HG03460 (cell line): ENCODE results near the gene BRD3OS.

Experiments used
- ATAC-seq: cut with Tn5 transposase; IDR thresholded peaks from one replicate; pipeline ENCODE4 v1.9.1; 2021; ENCODE audit not compliant: unreplicated experiment

Gene BRD3OS

GRCh38 chr9:134049772-134050588 lies 24.7 kb downstream of the BRD3OS start:
- no peak for ATAC-seq

- ATAC-seq, result no peak
These were observed 25.4 kb downstream of the BRD3OS start for GRCh38 chr9:134050726-134051125.

- ATAC-seq, result no peak
These were observed 26.0 kb downstream of the BRD3OS start for GRCh38 chr9:134051319-134051718.

DNA sequence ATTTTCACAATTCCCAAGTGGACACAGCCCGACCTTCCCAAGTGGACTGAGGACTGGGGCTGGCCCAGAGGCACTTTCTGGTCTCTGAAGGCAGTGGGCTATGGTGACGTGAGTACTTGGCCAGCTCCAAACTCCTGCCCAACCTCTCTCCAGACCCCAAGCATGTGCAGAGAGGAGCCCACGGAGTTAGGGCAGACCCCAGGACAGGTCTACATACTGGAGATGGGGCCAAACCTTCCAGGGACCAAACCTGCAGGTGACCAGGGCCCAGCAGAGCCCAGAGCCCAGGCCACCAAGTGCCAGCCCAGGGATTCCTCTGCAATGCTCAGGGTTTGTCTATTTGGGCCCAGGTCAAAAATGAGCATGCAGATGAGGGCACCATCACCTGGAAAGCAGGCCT lies 27.2 kb downstream of the BRD3OS start:
- no peak for ATAC-seq

DNA sequence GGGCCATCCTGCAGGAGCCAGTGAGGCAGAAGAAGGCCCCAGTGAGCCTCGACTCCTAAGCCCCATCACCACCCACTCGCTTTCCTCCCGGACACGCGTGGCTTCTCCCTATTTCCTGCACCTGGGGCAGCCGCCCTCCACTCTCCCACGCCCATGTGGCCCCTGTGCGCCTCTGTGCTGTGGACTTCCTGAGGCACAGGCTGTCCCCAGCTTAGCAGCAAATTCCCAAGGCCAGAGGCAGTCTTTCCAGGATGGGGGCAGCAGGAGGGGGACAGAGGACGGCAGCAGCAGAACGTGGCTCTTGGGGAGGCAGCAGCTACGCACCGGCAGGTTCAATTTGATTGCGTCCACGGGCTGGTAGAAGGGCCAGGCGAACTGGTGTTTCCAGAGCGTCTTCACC lies 27.7 kb downstream of the BRD3OS start:
- no peak for ATAC-seq

DNA sequence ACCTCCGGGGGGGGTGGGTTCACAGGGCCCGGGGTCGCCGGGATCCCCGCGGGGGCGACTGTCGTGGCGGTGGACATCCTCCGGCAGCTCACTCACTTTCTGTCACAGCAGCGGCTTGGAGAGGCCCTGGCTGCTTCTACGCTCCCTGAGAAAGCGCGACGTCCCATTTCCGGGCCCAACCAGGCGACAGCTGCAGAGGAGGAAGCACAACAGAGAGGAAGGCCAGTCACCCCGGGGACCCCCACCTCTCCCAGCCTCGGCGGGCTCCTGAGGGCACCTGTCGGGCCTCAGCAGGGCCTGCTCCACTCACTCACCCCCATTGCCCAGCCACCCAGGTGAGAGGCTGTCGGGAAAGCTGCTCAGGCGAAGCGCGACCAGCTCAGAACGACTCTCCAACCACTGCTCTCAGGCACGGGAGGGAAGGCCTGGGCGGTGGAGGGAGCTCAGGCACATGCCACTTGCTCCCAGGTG lies 28.2 kb downstream of the BRD3OS start:
- ATAC-seq, result no peak

- no peak for ATAC-seq
These were observed 28.9 kb downstream of the BRD3OS start for GRCh38 chr9:134053941-134054761.

DNA sequence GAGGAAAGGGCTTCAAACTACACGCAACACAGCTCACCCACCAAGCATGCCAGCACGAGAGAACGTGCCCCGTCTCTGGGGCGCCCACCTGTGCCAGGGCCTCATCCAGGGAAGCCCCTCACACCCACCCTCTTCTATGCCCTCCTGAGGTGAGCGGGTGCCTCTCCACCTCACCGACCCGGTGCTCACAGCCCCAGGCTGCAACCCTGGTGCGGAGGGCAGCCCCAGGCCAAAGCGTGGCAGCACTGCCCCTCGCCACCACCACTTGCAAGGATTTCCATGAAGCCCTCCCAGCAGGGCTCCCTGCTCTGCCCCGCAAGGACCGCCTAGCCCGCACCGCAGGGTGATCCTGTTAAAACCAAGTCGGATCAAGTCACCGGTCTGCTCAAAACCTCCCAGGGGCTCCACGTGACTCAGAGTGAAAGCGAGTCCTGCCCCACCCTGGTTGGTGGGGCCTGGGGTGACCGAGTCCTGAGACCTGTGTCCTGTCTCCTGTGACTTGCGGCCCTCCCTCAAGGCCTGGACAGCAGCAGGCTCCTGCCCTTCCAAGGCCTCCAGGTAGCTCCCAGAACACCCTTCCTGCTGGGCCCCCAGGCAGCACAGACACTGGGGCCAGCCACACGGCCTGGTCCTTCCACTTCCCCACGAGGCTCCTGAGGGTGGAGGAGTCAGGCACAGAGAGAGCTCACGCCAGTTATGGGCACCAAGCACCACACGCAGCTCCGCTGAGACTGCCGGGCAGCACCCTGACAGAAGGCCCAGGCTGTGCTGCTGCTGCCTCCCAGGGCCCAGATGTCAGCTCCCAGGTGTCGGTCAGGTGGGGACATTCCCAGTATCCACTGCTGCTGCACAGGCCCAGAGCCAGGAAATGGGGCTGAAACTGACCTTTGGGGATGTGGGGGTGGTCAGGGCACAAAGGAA lies 29.9 kb downstream of the BRD3OS start:
- ATAC-seq, result no peak

GRCh38 chr9:134055981-134056461 lies 30.7 kb downstream of the BRD3OS start:
- no peak for ATAC-seq

GRCh38 chr9:134056483-134057306 lies 31.4 kb downstream of the BRD3OS start:
- no peak for ATAC-seq

DNA sequence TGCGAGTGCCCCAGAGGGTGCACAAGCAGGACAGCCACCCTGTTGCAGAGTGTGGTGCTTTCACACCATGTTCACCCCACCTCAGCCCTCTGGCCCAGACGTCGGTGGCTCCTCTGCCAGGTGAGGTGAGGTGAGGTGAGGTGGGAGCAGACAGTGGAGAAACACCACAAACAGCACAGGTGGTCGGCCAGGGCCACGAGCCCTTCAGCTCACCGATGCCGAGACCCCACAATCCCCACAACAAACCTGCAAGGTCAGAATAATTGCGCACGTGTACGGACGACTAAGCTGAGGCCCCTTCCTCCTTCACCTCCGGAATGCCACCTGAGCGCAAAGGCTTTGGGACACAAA lies 32.0 kb downstream of the BRD3OS start:
- ATAC-seq, result no peak

GRCh38 chr9:134057751-134058701 lies 32.7 kb downstream of the BRD3OS start:
- ATAC-seq, result no peak

GRCh38 chr9:134058716-134059115 lies 33.4 kb downstream of the BRD3OS start:
- ATAC-seq, result no peak

- no peak for ATAC-seq
These were observed 33.9 kb downstream of the BRD3OS start for GRCh38 chr9:134059188-134059641.

DNA sequence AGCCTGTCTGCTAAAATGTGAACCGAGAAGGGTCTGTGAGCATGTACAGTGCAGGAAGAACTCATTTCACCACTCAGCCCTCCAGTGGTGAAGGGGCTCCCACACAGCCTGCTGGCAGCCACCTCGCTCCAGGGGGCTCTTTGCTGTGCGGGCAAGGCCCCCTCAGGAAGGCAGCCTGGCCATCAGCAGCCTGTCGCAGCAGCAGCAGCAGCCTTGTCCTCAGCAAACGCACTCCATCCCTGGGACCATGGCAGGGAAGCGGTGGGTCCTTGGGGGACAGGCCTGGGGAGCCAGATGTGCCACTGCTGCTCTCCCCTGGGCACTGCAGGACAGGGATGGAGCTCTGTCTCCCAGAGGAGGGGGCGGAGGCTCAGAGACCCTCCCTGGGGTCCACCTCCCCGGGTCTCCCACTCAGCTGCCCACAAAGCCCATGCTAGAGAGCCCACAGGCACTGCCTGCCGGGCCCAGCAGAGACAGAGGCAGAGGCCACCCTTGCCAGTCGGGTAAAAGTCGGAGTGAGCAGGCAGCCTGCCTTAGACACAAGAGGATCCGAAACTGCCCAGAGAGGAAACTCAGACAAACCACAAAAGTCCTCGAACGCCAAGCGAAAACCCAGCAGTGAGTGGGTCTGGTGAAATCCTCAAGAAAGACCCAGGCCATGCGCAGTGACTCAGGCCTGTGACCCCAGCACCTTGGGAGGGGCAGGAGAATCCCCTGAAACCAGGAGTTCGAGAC lies 34.5 kb downstream of the BRD3OS start:
- peak; percentile 73 for ATAC-seq

DNA sequence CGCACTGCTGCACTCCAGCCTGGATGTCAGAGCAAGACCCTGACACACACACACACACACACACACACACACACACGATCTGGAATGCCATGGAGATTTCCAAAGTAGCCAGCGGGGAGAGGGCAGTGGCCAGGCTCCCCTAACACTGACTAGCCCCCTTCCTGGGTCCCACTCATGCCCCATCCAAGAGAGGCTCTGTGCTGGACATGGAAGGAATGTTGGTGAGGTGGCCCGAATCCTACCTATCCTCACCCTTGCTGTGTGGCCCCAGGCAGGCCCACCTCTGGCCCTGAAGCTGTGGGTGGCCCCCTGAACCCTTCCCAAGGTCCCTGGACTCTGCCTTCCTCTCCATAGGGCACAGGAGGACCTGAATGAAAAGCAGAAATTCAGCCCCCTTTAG lies 35.3 kb downstream of the BRD3OS start:
- no peak for ATAC-seq

GRCh38 chr9:134061019-134061687 lies 35.9 kb downstream of the BRD3OS start:
- no peak for ATAC-seq
